SK-N-SH (cell line): ENCODE measurements around the gene ANO2.

Experiments
- CTCF ChIP-seq: fragments of 200-600 bp; sonication (generic); IDR thresholded peaks from 2 replicates; pipeline ENCODE4 v1.6.1; 2017; ENCODE audit warnings: antibody characterized with exemption, mild to moderate bottlenecking, moderate library complexity
- FOSL2 ChIP-seq: IDR thresholded peaks from 2 replicates; pipeline ENCODE4 v1.4.0; 2012; ENCODE audit warnings: low read depth, mild to moderate bottlenecking, moderate library complexity, borderline replicate concordance
- YY1 ChIP-seq: IDR thresholded peaks from 2 replicates; pipeline ENCODE4 v1.4.0; 2012; ENCODE audit warnings: low read depth, mild to moderate bottlenecking

GRCh38 chr12:5807090-5807414, 138.0 kb downstream of the ANO2 start:
- no peak for TF ChIP-seq YY1
- no peak for TF ChIP-seq CTCF
- TF ChIP-seq FOSL2: no peak
